Lower leg skin (tissue), 4 donors: ENCODE measurements around the gene METTL4. TPM values are rescaled to one million over a fixed set of nuclear protein-coding genes. Genes with fewer than 3 reads are reported as not detected.
"Not testable (repeated sequence)": the region's sequence is repeated elsewhere in the genome, so short reads cannot be mapped to it uniquely, and the experiment has no call there.

Experiments
- DNase-seq, 2 donors: peaks; one replicate each; pipeline ENCODE4 v3.0.0-alpha.2; 2019; ENCODE audit warnings: low spot score in 2 of 2
- H3K4me3 ChIP-seq: fragments of 200-600 bp; sonication (generic); 2 replicates; pipeline ENCODE4 v1.5.1; 2017; ENCODE audit warnings: mild to moderate bottlenecking, low read depth; ENCODE audit not compliant: poor library complexity, severe bottlenecking
- POLR2A ChIP-seq, 2 donors: fragments of 450-650 bp; IDR thresholded peaks; one replicate each; pipeline ENCODE4 v1.6.1; 2016 to 2017; ENCODE audit warnings: antibody characterized with exemption in 2 of 2, mild to moderate bottlenecking in 1 of 2, moderate library complexity in 1 of 2
- WGBS, 2 donors: methylation state at CpG; one replicate each; pipeline ENCODE4 v1.1.5; 2018; 5-methylcytosine and 5-hydroxymethylcytosine counted together
- intact Hi-C: fragments of 100-400 bp; cut with DNase I; formaldehyde crosslinking; loops from one replicate; pipeline ENCODE4 v1.15.0; 2023; ENCODE audit warnings: low total_unique reads
- total RNA-seq, 4 donors: library from RNA; depleted of rRNA; stranded (reverse); fragments of >200 nt; gene quantifications; one replicate each; pipeline ENCODE4 v1.1.0, GENCODE V29; 2016
- TF ChIP-seq, protein P1 (sequence below), 3 donors: fragments of 450-650 bp; IDR thresholded peaks; one replicate each; pipeline ENCODE4 v1.5.1; 2016; ENCODE audit warnings: antibody characterized with exemption in 3 of 3, mild to moderate bottlenecking in 3 of 3, moderate library complexity in 2 of 3

METTL4 gene
- total RNA-seq, 4 donors from 2014 or later, result 2.1 to 6.0 (median 4.0) TPM

DNA sequence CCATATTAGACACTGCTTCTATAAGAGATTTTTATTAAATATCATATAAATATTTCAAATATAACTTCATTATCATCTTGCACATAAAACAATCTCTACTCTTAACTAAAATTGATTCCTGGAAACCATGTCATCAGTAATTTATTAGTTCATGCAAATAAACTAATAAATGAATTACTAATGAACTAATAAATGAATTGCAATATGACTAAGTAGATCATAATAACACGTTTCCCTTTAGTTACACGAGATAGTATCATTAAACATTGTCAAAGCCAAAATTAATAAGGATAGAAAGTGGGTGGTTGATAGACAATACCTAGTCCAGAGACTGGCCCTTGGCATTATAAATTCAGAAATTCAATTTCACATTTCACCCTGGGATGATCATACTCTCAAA lies 26.1 kb downstream of the METTL4 start:
- H3K4me3 ChIP-seq, result no peak overlapping the region
- intact Hi-C loops, result no loop called here
- no peak for DNase-seq
- TF ChIP-seq, protein P1, sequence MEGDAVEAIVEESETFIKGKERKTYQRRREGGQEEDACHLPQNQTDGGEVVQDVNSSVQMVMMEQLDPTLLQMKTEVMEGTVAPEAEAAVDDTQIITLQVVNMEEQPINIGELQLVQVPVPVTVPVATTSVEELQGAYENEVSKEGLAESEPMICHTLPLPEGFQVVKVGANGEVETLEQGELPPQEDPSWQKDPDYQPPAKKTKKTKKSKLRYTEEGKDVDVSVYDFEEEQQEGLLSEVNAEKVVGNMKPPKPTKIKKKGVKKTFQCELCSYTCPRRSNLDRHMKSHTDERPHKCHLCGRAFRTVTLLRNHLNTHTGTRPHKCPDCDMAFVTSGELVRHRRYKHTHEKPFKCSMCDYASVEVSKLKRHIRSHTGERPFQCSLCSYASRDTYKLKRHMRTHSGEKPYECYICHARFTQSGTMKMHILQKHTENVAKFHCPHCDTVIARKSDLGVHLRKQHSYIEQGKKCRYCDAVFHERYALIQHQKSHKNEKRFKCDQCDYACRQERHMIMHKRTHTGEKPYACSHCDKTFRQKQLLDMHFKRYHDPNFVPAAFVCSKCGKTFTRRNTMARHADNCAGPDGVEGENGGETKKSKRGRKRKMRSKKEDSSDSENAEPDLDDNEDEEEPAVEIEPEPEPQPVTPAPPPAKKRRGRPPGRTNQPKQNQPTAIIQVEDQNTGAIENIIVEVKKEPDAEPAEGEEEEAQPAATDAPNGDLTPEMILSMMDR (IDR thresholded peaks at IDR 0.05), result no peak
- TF ChIP-seq POLR2A (IDR thresholded peaks at IDR 0.05), result no peak
- WGBS, 2 donors, result 62 to 66% methylated on average over 2 of the region's 2 CpGs

DNA sequence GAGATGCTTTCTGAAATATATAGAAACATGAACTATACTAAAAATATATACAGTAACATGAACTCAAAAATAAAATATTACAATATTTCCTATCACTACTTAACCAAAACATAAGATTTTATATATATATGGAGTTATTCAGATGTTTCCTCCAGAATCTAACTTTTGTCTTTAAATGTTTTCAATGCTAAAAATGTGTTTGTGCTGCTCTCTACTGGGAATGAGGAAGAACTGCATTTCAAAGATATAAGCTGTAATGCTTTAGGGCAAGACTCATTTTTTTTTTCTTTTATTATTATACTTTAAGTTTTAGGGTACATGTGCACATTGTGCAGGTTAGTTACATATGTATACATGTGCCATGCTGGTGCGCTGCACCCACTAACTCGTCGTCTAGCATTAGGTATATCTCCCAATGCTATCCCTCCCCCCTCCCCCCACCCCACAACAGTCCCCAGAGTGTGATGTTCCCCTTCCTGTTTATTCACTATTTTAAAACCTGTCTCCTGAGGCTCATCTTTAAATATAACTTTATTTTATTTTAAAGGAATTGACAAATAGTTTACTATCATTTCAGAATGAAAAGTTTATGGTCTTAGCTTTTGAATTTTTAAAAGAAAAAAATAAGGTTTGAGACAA lies 29.3 kb downstream of the METTL4 start:
- DNase-seq, H3K4me3 ChIP-seq, intact Hi-C loops: not testable (repeated sequence)
- 31 to 42% methylated on average over 3 of the region's 3 CpGs for WGBS, 2 donors

DNA sequence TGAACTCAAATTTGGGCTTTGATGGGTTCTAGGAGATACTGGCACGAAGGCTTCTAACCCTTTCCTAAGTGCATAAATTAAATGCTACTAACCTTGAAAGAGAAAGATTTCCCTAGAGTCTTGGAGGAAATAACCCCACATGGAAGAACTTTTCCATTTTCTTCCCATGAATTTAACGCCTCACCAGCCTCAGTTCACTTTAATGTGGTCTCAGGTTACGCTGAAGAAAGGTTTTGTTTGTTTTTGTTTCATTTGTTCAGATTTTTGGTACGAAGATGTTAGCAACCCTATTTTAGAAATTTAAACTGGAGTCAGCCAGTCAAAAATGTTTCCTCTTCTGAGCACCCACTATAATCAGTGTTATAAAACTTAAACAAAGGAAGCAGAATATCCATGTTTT lies 30.7 kb downstream of the METTL4 start:
- H3K4me3 ChIP-seq, result no peak overlapping the region
- TF ChIP-seq, protein P1 (IDR thresholded peaks at IDR 0.05), result no peak
- no peak for TF ChIP-seq POLR2A (IDR thresholded peaks at IDR 0.05)
- DNase-seq, result no peak
- intact Hi-C loops, result no loop called here
- WGBS, 2 donors, result 84 to 85% methylated on average over 4 of the region's 4 CpGs

DNA sequence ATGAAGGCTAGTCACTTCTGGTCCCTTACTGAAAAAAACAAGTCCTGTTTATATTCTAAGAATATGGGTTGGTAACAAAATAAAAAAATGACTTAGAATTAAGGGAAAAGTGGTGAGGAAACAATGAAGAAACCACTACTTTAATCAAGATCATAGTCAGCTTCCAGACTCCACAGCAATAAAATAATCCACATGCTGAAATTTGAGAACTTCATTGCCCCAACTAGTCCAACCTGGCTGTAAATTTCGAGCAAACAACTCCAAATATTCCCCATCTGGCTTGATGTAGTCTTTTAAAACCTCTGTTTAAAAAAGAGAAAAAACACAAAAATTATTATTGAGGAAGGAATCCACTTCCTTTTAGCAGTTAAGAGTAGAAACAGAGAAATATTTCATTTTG lies 32.5 kb downstream of the METTL4 start:
- no peak for DNase-seq
- TF ChIP-seq, protein P1 (IDR thresholded peaks at IDR 0.05), result no peak
- TF ChIP-seq POLR2A (IDR thresholded peaks at IDR 0.05), result no peak
- intact Hi-C loops, result no loop called here
- H3K4me3 ChIP-seq, result no peak overlapping the region
- WGBS, 2 donors, result 43 to 45% methylated on average over 1 of the region's 1 CpG

DNA sequence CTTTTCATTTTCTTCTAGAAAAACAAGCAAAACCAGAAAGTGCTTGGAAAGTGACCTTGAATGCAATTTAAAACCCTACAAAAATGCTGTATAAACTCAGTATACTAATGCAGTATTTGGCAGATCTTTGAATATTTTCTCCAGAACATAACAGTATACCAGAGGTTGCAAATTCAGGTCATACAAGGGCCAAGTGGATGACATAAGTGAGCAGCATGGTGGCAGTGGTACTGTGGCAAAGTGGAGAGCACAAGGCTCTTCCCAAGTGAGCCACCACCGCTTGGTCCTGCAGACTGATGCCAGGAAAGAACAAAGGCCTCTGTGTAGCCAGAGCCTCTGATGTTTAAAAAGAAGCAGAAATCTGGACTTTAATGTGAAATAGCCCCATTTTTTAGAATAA lies 33.1 kb downstream of the METTL4 start:
- no peak for DNase-seq
- 68 to 83% methylated on average over 1 of the region's 1 CpG for WGBS, 2 donors
- TF ChIP-seq, protein P1 (IDR thresholded peaks at IDR 0.05), result no peak
- no peak for TF ChIP-seq POLR2A (IDR thresholded peaks at IDR 0.05)

DNA sequence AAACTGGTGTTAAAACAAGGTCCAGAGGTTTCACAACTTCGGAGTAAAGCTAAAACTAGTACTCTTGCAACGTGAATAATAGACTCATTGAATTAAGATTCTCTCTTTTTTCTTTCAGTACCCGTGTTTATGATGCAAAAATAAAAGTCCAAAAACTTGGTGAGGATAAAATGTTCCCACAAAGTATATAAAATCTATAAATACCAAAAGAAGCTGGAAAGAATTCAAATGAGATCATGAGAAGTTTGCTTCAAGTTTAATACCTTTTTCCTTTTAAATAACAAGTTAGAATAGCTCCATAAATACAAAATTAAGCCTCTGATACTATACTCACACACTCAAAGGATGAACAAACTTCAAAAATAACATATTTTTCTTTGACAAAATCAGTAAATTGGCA lies 34.0 kb downstream of the METTL4 start:
- no peak overlapping the region for H3K4me3 ChIP-seq

More for the DNA sequence above, 33.1 kb downstream of the METTL4 start:
- no peak overlapping the region for H3K4me3 ChIP-seq
- intact Hi-C loops, result no loop called here

More for the DNA sequence above, 34.0 kb downstream of the METTL4 start:
- no peak for DNase-seq
- TF ChIP-seq, protein P1 (IDR thresholded peaks at IDR 0.05), result no peak
- TF ChIP-seq POLR2A (IDR thresholded peaks at IDR 0.05), result no peak
- 50 to 53% methylated on average over 3 of the region's 3 CpGs for WGBS, 2 donors
- intact Hi-C loops, result no loop called here
